ENCODE data around the gene NEDD4L. TPM values are rescaled to one million over a fixed set of nuclear protein-coding genes. Genes with fewer than 3 reads are reported as not detected.

Gene NEDD4L
- total and polyA plus RNA-seq, 4 donors = 10.2 to 20.3 (median 13.2) TPM

- peaks cover 0 to 4% (median 1%) of the 10 kb centered on the region in 4 donors for H3K36me3 ChIP-seq (ENCODE audit: control insufficient read depth in 4 of 4, insufficient read depth in 3 of 4, low read depth in 1 of 4, low read length in 3 of 4)
- no peak overlapping the region for H3K9ac ChIP-seq (ENCODE audit: low read depth in 1 of 2, low read length in 2 of 2)
- peaks cover 3 to 11% (median 3%) of the 10 kb centered on the region in 4 donors for H3K4me1 ChIP-seq (ENCODE audit: control insufficient read depth in 4 of 4, insufficient read depth in 4 of 4, low read length in 3 of 4)
- no peaks in the 10 kb centered on the region for H3K9me3 ChIP-seq (ENCODE audit: control insufficient read depth in 4 of 4, low read length in 3 of 4)
- WGBS = 93% methylated on average over 6 of the region's 6 CpGs
- no peak for TF ChIP-seq HNF4G (IDR thresholded peaks at IDR 0.05)
- no peak for TF ChIP-seq GABPA (IDR thresholded peaks at IDR 0.05 in 1 of 2, conservative IDR thresholded peaks at IDR 0.05 in 1 of 2)
- TF ChIP-seq HNF4A (conservative IDR thresholded peaks at IDR 0.05) = no peak
- TF ChIP-seq SP1 (IDR thresholded peaks at IDR 0.05) = no peak
- H3K27me3 ChIP-seq (ENCODE audit: control insufficient read depth in 4 of 4, insufficient read depth in 4 of 4, low read length in 3 of 4) = no peaks in the 10 kb centered on the region
- no peak overlapping the region for H3K27ac ChIP-seq (ENCODE audit: low read depth in 1 of 2, low read length in 2 of 2)
- no peak overlapping the region for H3K4me3 ChIP-seq (ENCODE audit: low read depth in 1 of 3, low read length in 3 of 3)
- DNase-seq (ENCODE audit: low spot score) = no peak
These were observed 319.9 kb downstream of the NEDD4L start for GRCh38 chr18:58363767-58364540.

GRCh38 chr18:58364876-58365528, 321.0 kb downstream of the NEDD4L start:
- TF ChIP-seq HNF4A (conservative IDR thresholded peaks at IDR 0.05) = no peak
- TF ChIP-seq RXRA (IDR thresholded peaks at IDR 0.05) = no peak
- TF ChIP-seq EGR1 (IDR thresholded peaks at IDR 0.05; ENCODE audit: low read depth in 2 of 2) = no peak
- TF ChIP-seq GABPA (IDR thresholded peaks at IDR 0.05 in 1 of 2, conservative IDR thresholded peaks at IDR 0.05 in 1 of 2) = no peak
- TF ChIP-seq SP1 (IDR thresholded peaks at IDR 0.05) = no peak
- TF ChIP-seq FOXA1 (IDR thresholded peaks at IDR 0.05) = no peak
- TF ChIP-seq FOXA2 (IDR thresholded peaks at IDR 0.05) = no peak
- no peak for TF ChIP-seq TAF1 (conservative IDR thresholded peaks at IDR 0.05)
- TF ChIP-seq RAD21 (IDR thresholded peaks at IDR 0.05) = no peak
- Histone ChIP-seq H3K27ac (ENCODE audit: low read depth in 1 of 2, low read length in 2 of 2) (no peak overlapping the region), H3K36me3 (ENCODE audit: control insufficient read depth in 4 of 4, insufficient read depth in 3 of 4, low read depth in 1 of 4, low read length in 3 of 4) (peaks cover 0 to 4% (median 1%) of the 10 kb centered on the region in 4 donors), H3K9me3 (ENCODE audit: control insufficient read depth in 4 of 4, low read length in 3 of 4) (no peaks in the 10 kb centered on the region), H3K9ac (ENCODE audit: low read depth in 1 of 2, low read length in 2 of 2) (no peak overlapping the region), H3K4me3 (ENCODE audit: low read depth in 1 of 3, low read length in 3 of 3) (no peak overlapping the region), H3K4me1 (ENCODE audit: control insufficient read depth in 4 of 4, insufficient read depth in 4 of 4, low read length in 3 of 4) (peaks cover 3 to 11% (median 3%) of the 10 kb centered on the region in 4 donors), H3K27me3 (ENCODE audit: control insufficient read depth in 4 of 4, insufficient read depth in 4 of 4, low read length in 3 of 4) (no peaks in the 10 kb centered on the region)
- DNase-seq (ENCODE audit: low spot score) = no peak
- WGBS = 98% methylated on average over 7 of the region's 7 CpGs

- Histone ChIP-seq H3K4me3 (ENCODE audit: low read depth in 1 of 3, low read length in 3 of 3) (no peak overlapping the region), H3K9ac (ENCODE audit: low read depth in 1 of 2, low read length in 2 of 2) (no peak overlapping the region), H3K4me1 (ENCODE audit: control insufficient read depth in 4 of 4, insufficient read depth in 4 of 4, low read length in 3 of 4) (peaks cover 0 to 2% (median 0%) of the 10 kb centered on the region in 4 donors), H3K36me3 (ENCODE audit: control insufficient read depth in 4 of 4, insufficient read depth in 3 of 4, low read depth in 1 of 4, low read length in 3 of 4) (peaks cover 0 to 8% (median 3%) of the 10 kb centered on the region in 4 donors), H3K9me3 (ENCODE audit: control insufficient read depth in 4 of 4, low read length in 3 of 4) (no peaks in the 10 kb centered on the region), H3K27ac (ENCODE audit: low read depth in 1 of 2, low read length in 2 of 2) (no peak overlapping the region), H3K27me3 (ENCODE audit: control insufficient read depth in 4 of 4, insufficient read depth in 4 of 4, low read length in 3 of 4) (no peaks in the 10 kb centered on the region)
- DNase-seq (ENCODE audit: low spot score) = no peak
- 96% methylated on average over 9 of the region's 9 CpGs for WGBS
- TF ChIP-seq GABPA (IDR thresholded peaks at IDR 0.05 in 1 of 2, conservative IDR thresholded peaks at IDR 0.05 in 1 of 2) = no peak
- TF ChIP-seq ATF3 (IDR thresholded peaks at IDR 0.05) = no peak
- TF ChIP-seq HNF4A (conservative IDR thresholded peaks at IDR 0.05) = no peak
- no peak for TF ChIP-seq REST (IDR thresholded peaks at IDR 0.05)
These were observed 323.6 kb downstream of the NEDD4L start for GRCh38 chr18:58367425-58368140.

Measured in liver (tissue), 9 donors.